HG03095 (cell line): ENCODE data around the gene TSHR.
"Not testable (repeated sequence)": the region's sequence is repeated elsewhere in the genome, so short reads cannot be mapped to it uniquely, and the experiment has no call there.

ENCODE experiments used
- ATAC-seq: cut with Tn5 transposase; IDR thresholded peaks from one replicate; pipeline ENCODE4 v1.9.1; 2021; ENCODE audit warnings: moderate library complexity; ENCODE audit not compliant: unreplicated experiment

The TSHR gene

GRCh38 chr14:80948291-80948690 is 7.1 kb upstream of the TSHR start:
- ATAC-seq, result no peak

DNA sequence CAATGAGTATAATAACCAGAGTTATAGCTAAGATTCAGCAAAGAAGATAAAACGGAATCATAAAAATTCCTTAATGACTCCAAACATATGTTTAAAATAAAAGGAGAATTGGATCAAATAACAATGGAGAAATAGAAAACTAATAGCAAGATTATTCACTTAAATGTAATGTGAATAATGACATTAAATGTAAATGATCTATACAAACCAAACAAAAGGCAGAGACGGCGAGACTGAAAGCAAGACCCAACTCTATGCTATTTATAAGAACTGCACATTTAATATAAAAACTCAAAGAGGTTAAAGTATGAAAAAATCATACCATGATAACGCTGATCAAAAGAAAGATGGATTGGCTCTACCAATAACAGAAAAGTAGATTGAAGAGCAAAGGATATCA is 3.9 kb upstream of the TSHR start:
- no peak for ATAC-seq

GRCh38 chr14:80953211-80953610 is 2.2 kb upstream of the TSHR start:
- ATAC-seq, result not testable (repeated sequence)

DNA sequence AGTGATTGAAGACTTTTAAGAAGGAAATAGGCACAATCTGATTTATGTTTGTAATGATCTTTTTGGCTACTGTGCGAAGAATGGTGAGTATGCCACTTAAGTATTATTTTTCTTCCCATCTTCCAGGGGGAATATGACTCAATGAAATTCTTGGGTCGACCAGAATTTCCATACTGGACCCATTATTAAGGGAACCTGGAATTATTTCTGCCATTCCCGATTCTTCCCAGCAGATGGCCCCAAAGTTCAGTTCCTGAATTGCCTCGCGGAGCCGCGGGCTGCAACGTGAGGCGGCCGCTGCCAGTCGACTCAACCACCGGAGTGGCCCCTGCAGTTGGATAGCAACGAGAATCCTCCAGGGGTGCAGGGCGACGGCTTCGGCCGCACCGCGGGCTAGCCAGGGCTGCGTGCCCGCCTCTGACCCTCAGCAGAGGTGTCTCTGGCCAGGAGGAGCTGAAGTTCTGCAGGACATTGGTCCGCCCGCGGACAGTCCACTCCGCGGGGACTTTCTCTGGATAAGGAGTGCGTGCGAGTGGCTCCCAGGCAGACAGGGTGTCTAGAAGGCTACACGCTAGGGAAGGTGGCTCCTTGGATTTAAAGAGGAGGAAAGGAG is 628 bp upstream of the TSHR start:
- no peak for ATAC-seq

DNA sequence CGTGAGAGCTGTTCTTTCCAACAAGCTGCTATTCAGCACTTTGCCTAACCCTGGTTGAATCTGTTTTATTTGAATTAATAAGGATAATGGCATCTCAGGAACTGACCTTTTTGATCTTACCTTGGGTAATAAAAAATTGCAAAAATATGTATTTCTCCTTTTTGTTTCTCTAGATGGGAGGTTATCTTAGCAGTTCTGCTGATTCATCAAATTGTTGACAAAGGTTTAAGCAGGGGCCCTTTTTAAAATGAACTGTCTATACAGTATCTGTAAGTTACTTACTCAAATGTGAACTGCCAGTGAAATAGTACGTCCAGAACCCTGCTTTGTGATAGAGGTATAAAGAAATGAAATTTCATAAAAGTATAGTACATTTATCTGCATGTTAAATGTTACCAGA is 681 bp downstream of the TSHR start:
- no peak for ATAC-seq

DNA sequence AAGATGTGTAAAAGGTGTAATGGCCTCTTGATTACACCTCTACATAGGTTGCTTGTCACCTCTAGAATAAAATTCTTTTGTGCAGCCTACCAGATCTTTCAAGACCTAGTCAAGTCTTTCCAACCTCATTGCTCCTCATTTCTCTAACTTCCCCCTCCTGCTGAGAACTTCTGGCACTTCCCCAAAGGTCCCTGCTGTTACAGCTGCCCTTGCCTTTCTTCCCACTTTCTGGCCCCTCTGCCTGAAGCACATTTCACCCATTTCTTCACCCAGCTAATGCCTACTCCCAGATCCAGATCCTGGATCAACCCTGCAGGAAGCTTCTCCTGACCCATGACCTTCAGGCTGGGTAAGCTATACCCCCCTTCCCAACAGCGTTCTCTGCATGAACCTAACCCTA is 1.5 kb downstream of the TSHR start:
- no peak for ATAC-seq

DNA sequence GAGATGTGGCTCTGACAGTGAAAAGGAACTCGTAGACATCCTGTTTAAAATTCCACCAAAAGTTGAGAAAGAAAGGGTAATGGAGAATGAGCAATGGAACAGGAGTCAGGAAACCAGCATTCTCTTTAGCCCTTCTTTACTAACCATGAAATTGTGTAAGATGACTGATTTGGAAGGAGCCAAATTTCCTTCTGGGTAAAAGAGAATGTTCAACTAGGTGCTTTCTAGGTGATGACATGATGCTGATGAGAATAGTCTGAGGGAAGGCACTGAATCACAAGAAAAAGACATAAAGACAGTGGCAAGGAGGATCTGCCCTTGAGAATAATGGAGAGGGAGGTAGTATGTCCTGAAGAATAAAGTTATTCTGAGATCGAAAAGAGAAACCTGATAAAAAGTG is 2.2 kb downstream of the TSHR start:
- ATAC-seq, result no peak

- ATAC-seq, result no peak
These were observed 2.8 kb downstream of the TSHR start for GRCh38 chr14:80958226-80958625.

- ATAC-seq, result no peak
These were observed 3.5 kb downstream of the TSHR start for GRCh38 chr14:80958939-80959338.

- peak; percentile 98 for ATAC-seq
These were observed 4.1 kb downstream of the TSHR start for GRCh38 chr14:80959496-80959895.

GRCh38 chr14:80965037-80965436 is 9.6 kb downstream of the TSHR start:
- ATAC-seq, result no peak

- no peak for ATAC-seq
These were observed 18.7 kb downstream of the TSHR start for GRCh38 chr14:80973931-80974641.

DNA sequence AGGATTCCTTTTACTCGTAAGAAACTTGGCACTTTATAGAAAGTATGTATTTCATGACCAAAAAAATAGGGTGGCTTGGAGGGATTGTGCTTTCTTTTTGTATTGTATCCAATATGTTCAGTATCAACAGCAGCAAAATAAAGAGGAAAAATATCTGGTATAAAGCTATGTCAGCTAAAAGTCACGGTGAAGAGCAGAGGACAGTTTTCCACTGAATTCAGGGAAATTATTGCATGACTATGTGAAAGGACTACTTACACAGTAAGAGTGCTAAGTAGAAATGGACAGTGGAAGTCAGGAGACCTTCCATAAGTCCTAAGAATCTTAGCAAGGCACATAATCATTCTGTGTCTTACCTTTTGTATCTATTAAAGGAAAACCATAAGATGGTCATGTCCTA is 19.3 kb downstream of the TSHR start:
- ATAC-seq, result no peak

DNA sequence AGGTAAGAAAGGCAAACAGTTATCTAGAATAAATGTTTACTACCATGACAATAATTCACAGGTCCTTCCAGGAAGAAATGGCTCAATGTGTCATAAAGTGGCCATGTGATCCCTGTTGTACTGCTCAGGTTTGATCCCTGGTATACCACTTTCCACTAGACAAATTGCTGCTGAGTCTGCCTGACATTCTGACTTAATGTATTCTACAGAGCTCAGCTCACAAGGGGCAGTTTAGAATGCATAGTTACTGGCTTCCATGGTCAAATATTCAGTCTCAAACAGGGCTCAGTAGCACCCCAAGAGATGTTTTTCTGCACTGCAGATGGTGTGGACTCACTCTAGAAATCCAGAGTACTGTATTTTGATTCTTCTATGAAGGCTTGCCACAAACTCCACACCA is 21.8 kb downstream of the TSHR start:
- ATAC-seq, result no peak

- no peak for ATAC-seq
These were observed 23.0 kb downstream of the TSHR start for GRCh38 chr14:80978403-80978802.

GRCh38 chr14:80979951-80980350 is 24.5 kb downstream of the TSHR start:
- no peak for ATAC-seq

- ATAC-seq, result no peak
These were observed 25.7 kb downstream of the TSHR start for GRCh38 chr14:80981156-80981555.

DNA sequence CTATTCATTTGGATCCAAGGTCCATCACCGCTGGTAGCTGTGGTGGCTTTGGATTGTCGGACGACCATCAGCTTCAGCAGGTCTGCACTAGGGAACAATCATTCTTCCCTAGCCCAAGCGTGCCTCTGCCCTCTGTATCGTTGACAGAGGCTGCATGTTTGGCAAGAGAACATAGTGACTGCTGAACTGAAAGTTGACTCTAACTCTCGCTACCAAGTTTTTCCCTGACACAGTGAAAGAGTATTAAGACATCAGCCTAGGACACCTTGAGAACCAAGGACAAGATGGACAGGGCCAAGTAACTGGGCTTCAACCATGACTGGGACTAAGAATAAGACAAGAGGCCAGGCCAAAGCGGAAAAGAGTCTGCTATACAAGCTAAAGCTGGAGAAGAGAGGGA is 26.3 kb downstream of the TSHR start:
- ATAC-seq, result no peak

- no peak for ATAC-seq
These were observed 27.3 kb downstream of the TSHR start for GRCh38 chr14:80982711-80983110.

- ATAC-seq, result peak; percentile 82
These were observed 32.0 kb downstream of the TSHR start for GRCh38 chr14:80987235-80988032.

DNA sequence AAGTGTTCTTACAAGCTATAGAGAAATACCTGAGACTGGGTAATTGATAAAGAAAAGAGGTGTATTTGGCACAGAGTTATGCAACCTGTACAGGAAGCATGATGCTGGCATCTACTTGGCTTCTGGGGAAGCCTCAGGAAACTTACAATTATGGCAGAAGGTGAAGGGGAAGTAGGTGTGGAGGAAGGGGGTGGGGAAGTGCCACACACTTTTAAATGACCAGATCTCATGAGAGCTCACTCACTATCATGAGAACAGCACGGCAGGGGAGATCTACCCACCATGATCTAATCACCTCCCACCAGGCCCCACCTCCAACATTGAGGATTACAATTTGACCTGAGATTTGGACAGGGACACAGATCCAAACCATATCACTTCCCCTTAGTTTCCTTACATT is 32.8 kb downstream of the TSHR start:
- no peak for ATAC-seq
